HG03103 (cell line): Measurements from ENCODE around the gene HLA-G.
"Not testable (repeated sequence)": the region's sequence is repeated elsewhere in the genome, so short reads cannot be mapped to it uniquely, and the experiment has no call there.

Source experiments
- ATAC-seq: cut with Tn5 transposase; IDR thresholded peaks from one replicate; pipeline ENCODE4 v1.9.1; 2021; ENCODE audit warnings: low read depth; ENCODE audit not compliant: unreplicated experiment

The HLA-G gene

DNA sequence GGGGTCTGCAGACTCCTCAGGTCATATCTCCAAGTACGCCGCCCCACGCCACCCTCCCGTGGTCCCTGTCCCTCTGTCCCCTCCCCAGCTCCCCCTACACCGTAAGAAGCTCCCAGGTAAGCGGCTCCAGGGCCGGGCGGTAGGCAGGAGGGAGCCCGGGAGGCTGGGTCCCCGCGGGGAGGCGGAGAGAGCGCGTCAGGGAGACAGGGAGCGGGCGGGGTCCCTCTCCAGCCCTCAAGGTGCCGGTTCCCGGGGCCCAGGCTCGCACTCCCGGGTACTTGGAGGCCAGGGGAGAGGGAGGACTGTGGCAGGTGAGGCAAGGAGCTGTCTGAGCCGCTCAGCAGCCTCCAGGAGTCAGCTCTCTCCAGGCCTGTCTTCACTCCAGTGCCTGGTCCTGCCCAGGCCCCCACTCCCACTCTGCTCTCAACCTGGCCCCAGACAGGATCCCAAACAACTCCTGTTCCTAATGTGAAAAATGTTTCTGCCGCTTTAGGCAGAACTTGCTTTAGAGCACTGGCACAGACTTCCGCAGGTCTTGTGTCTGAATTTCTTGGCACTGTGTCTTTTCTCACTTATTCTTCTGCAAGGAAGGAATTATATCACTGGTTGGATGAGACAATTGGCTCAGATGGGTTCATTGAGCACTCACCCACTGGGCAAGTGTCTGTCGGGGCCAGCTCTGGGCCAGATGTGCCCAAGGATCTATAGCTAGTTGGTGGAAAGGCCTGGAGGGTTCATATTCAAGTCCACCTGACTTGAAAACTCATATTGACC lies 36.6 kb downstream of the HLA-G start:
- no peak for ATAC-seq

DNA sequence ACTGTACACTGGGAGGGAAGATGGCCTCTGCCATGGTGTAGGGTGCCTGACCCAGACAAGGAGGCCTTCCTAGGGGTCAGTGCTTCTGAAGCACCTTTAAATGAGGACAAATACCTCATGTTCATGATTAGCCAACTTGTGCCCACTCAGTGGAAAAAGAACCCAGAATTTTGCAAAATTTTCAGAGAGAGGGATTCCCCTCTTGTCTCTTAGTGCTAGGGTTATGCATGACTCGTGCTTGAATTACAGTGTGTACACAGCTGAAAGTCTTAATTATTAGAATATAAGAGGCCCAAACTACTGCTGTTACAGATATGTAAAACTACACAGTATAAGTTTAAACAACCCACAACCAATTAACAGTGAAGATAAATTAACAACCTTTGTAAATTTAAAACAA lies 38.0 kb downstream of the HLA-G start:
- no peak for ATAC-seq

DNA sequence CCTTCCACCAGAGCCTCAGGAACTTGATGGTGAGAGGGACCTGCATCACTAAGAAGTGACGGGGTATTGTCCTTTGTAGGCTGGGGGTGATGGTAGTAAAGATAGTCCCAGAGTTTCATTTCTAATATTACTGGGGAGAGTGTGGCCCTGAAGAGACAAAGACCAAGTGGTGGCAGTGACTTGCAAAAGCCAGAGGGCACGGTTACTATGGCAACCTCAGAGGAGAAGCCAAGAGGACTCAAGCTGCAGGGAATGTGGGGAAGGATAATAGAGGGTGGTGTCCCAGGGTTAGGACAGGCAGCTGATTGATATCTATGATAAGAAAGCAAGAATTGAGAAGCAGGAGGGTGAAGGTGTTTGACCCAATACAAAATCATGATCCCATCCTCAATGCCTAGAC lies 42.5 kb downstream of the HLA-G start:
- no peak for ATAC-seq

GRCh38 chr6:29872791-29873190 lies 45.2 kb downstream of the HLA-G start:
- ATAC-seq, result no peak

DNA sequence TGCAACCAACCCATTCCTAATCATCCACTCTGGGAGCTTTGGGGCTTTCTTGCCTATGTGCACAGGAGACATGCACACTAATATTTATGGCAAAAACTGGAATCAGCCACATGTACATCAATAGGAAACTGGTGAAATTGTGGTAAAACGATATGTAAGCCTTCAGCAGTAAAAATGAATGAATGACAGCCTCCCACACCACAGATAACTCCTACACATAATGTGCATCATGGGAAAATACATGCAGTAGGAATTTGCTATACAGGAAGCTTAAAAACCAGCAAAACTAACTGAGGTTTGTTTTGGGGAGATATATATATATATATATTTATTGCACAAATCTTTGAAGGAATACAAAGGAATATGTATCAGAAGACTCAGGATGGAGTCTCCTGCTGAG lies 47.6 kb downstream of the HLA-G start:
- ATAC-seq, result no peak

DNA sequence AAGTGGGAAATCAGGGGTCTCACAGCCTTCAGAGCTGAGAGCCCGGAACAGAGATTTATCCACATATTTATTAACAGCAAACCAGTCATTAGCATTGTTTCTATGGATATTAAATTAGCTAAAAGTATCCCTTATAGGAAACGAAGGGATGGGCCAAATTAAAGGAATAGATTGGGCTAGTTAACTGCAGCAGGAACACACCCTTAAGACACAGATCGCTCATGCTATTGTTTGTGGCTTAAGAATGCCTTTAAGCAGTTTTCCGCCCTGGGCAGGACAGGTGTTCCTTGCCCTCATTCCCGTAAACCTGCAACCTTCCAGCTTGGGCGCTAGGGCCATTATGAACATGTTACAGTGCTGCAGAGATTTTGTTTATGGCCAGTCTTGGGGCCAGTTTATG lies 48.1 kb downstream of the HLA-G start:
- ATAC-seq, result not testable (repeated sequence)
